Measurements from ENCODE around the gene IL18.

IL18 gene

GRCh38 chr11:112128483-112129121, 35.3 kb downstream of the IL18 start:
- DNase-seq (ENCODE audit: low spot score): no peak
- in situ Hi-C loops (cut with MboI; ENCODE audit: low pct_unique_long_range_greater_than_20kb, low sequenced_read_pairs, unreplicated experiment): no loop called here
- TF ChIP-seq, protein P1, sequence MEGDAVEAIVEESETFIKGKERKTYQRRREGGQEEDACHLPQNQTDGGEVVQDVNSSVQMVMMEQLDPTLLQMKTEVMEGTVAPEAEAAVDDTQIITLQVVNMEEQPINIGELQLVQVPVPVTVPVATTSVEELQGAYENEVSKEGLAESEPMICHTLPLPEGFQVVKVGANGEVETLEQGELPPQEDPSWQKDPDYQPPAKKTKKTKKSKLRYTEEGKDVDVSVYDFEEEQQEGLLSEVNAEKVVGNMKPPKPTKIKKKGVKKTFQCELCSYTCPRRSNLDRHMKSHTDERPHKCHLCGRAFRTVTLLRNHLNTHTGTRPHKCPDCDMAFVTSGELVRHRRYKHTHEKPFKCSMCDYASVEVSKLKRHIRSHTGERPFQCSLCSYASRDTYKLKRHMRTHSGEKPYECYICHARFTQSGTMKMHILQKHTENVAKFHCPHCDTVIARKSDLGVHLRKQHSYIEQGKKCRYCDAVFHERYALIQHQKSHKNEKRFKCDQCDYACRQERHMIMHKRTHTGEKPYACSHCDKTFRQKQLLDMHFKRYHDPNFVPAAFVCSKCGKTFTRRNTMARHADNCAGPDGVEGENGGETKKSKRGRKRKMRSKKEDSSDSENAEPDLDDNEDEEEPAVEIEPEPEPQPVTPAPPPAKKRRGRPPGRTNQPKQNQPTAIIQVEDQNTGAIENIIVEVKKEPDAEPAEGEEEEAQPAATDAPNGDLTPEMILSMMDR (IDR thresholded peaks at IDR 0.05; ENCODE audit: extremely low read depth, insufficient read depth, missing control alignments): no peak

- TF ChIP-seq, protein P1 (IDR thresholded peaks at IDR 0.05; ENCODE audit: extremely low read depth, insufficient read depth, missing control alignments): no peak
- in situ Hi-C loops (cut with MboI; ENCODE audit: low pct_unique_long_range_greater_than_20kb, low sequenced_read_pairs, unreplicated experiment): no loop called here
- no peak for DNase-seq (ENCODE audit: low spot score)
Measured at GRCh38 chr11:112127056-112127455, 36.8 kb downstream of the IL18 start.

- DNase-seq (ENCODE audit: low spot score): no peak
Measured at GRCh38 chr11:112123129-112123528, 40.8 kb downstream of the IL18 start.

DNA sequence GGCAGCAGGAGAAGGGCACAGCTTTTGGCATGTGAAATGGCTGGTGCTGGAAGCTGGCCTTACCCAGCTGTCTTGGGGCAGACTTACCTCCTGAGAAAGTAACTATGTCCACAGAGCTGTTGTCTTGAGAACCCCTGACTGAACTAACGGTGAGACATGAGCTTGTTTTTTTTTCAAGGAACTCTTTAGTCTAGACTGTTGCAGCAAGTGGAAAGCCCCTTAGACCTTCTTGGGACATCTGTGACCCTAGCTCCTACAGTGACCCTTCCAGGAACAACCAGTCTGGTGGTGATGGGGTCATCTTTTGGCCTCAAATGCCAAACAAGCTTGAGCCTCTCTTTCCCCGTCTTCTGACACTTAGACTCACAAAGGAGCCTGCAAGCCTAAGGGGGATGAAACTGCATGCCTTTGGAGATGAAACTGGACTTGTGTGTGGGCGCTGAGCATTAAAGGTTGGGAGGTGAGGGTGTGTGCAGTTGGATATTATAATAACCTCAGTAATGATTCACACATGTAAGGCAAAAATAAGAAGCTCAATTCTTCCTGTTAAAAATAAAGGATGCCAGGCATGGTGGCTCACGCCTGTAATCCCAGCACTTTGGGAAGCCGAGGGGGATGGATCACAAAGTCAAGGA, 41.8 kb downstream of the IL18 start:
- in situ Hi-C loops (cut with MboI; ENCODE audit: low pct_unique_long_range_greater_than_20kb, low sequenced_read_pairs, unreplicated experiment): no loop called here
- TF ChIP-seq, protein P1 (IDR thresholded peaks at IDR 0.05; ENCODE audit: extremely low read depth, insufficient read depth, missing control alignments): no peak
- DNase-seq (ENCODE audit: low spot score): no peak

More at GRCh38 chr11:112123129-112123528, 40.8 kb downstream of the IL18 start:
- in situ Hi-C loops (cut with MboI; ENCODE audit: low pct_unique_long_range_greater_than_20kb, low sequenced_read_pairs, unreplicated experiment): no loop called here
- TF ChIP-seq, protein P1 (IDR thresholded peaks at IDR 0.05; ENCODE audit: extremely low read depth, insufficient read depth, missing control alignments): no peak

GRCh38 chr11:112118176-112118575, 45.7 kb downstream of the IL18 start:
- TF ChIP-seq, protein P1 (IDR thresholded peaks at IDR 0.05; ENCODE audit: extremely low read depth, insufficient read depth, missing control alignments): no peak
- no peak for DNase-seq (ENCODE audit: low spot score)
- in situ Hi-C loops (cut with MboI; ENCODE audit: low pct_unique_long_range_greater_than_20kb, low sequenced_read_pairs, unreplicated experiment): no loop called here

GRCh38 chr11:112115386-112115785, 48.5 kb downstream of the IL18 start:
- DNase-seq (ENCODE audit: low spot score): no peak
- TF ChIP-seq, protein P1 (IDR thresholded peaks at IDR 0.05; ENCODE audit: extremely low read depth, insufficient read depth, missing control alignments): no peak
- in situ Hi-C loops (cut with MboI; ENCODE audit: low pct_unique_long_range_greater_than_20kb, low sequenced_read_pairs, unreplicated experiment): no loop called here

Measured in GM13977 (cell line).